B cell (primary cell): ENCODE results near the gene LUZP4. TPM values are rescaled to one million over a fixed set of nuclear protein-coding genes. Genes with fewer than 3 reads are reported as not detected.

Experiments used
- ATAC-seq: fragments of 200-7000 bp; cut with Tn5 transposase; one replicate; pipeline ENCODE4 v1.10.0; 2021; ENCODE audit warnings: low read depth, mild to moderate bottlenecking, moderate number of reproducible peaks, moderate library complexity
- CTCF ChIA-PET: fragments of 350-600 bp; sonication (Branson Sonifier 250); formaldehyde crosslinking; loops from one replicate; lab custom pipeline; 2021; ENCODE audit warnings: antibody characterized with exemption, inconsistent platforms; lab: Charles Lee
- POLR2A ChIA-PET: fragments of 350-600 bp; sonication (Branson Sonifier 250); formaldehyde crosslinking; loops from one replicate; lab custom pipeline; 2021; ENCODE audit warnings: antibody characterized with exemption; lab: Charles Lee
- DNase-seq: peaks from one replicate; pipeline ENCODE4 v3.0.0; 2013
- H2AFZ ChIP-seq: 2 replicates; pipeline ENCODE4 v1.6.1; 2012; ENCODE audit warnings: mild to moderate bottlenecking, low read depth, low read length; ENCODE audit not compliant: insufficient read depth, poor library complexity, severe bottlenecking
- H3K27ac ChIP-seq, 2 donors: 1 replicate in 1 of 2; 2 replicates in 1 of 2; pipeline ENCODE4 v1.5.1; 2012 to 2013; ENCODE audit warnings: low read length in 2 of 2, mild to moderate bottlenecking in 2 of 2, moderate library complexity in 1 of 2
- H3K27me3 ChIP-seq, 4 experiments: fragments of 200-600 bp in 1 of 4; sonication (generic) in 1 of 4; replicated peaks in 1 of 4; 1 replicate in 2 of 4; 2 replicates in 2 of 4; pipeline versions ENCODE4 v1.6.1 to v1.7.0; 2013 to 2016; ENCODE audit warnings: low read length in 3 of 4, mild to moderate bottlenecking in 2 of 4, mixed read lengths in 1 of 4, moderate library complexity in 1 of 4; ENCODE audit not compliant: insufficient read depth in 4 of 4, control insufficient read depth in 3 of 4; ENCODE audit errors: control extremely low read depth in 1 of 4
- H3K36me3 ChIP-seq, 2 experiments: replicated peaks in 1 of 2; 1 replicate in 1 of 2; 2 replicates in 1 of 2; pipeline versions ENCODE4 v1.6.1 to v1.7.1; 2013; ENCODE audit warnings: low read length in 1 of 2; ENCODE audit not compliant: insufficient read depth in 2 of 2, control insufficient read depth in 1 of 2; ENCODE audit errors: control extremely low read depth in 1 of 2, extremely low read depth in 1 of 2
- H3K4me1 ChIP-seq, 2 donors: fragments of 200-600 bp in 1 of 2; sonication (generic) in 1 of 2; 1 replicate in 1 of 2; 2 replicates in 1 of 2; pipeline versions ENCODE4 v1.5.1 to v1.6.1; 2013 to 2017; ENCODE audit warnings: low read length in 2 of 2; ENCODE audit not compliant: control insufficient read depth in 2 of 2, insufficient read depth in 2 of 2
- H3K4me2 ChIP-seq: replicated peaks from 2 replicates; pipeline ENCODE3; 2012; ENCODE audit warnings: mild to moderate bottlenecking, low read depth, low read length; ENCODE audit not compliant: poor library complexity, severe bottlenecking
- H3K4me3 ChIP-seq, 5 experiments: fragments of 200-600 bp in 1 of 5; sonication (generic) in 1 of 5; 1 replicate in 3 of 5; 2 replicates in 2 of 5; pipeline versions ENCODE4 v1.5.1 to v1.7.0; 2011 to 2016; ENCODE audit warnings: low read length in 4 of 5, mild to moderate bottlenecking in 4 of 5, low read depth in 2 of 5, control low read depth in 1 of 5, moderate library complexity in 1 of 5; ENCODE audit not compliant: insufficient read depth in 1 of 5; ENCODE audit errors: control extremely low read depth in 1 of 5, extremely low read depth in 1 of 5
- H3K79me2 ChIP-seq: fragments of 200-600 bp; sonication (generic); one replicate; pipeline ENCODE4 v1.6.0; 2016; ENCODE audit warnings: low read length; ENCODE audit not compliant: control insufficient read depth, insufficient read depth
- H3K9ac ChIP-seq: fragments of 200-600 bp; sonication (generic); 2 replicates; pipeline ENCODE4 v1.6.1; 2017; ENCODE audit warnings: mild to moderate bottlenecking, low read length, moderate library complexity
- H3K9me3 ChIP-seq, 3 donors: one replicate each; pipeline versions ENCODE4 v1.6.1 to v1.7.1; 2013; ENCODE audit warnings: low read length in 2 of 3; ENCODE audit not compliant: control insufficient read depth in 2 of 3, insufficient read depth in 1 of 3; ENCODE audit errors: control extremely low read depth in 1 of 3
- H4K20me1 ChIP-seq: 2 replicates; pipeline ENCODE4 v1.6.0; 2012; ENCODE audit warnings: mild to moderate bottlenecking, low read length; ENCODE audit not compliant: insufficient read depth, control insufficient read depth, poor library complexity, severe bottlenecking
- H3K27ac Mint-ChIP-seq: one replicate; pipeline ENCODE4 v1.8.0; 2021; ENCODE audit warnings: mixed read lengths
- H3K27me3 Mint-ChIP-seq: one replicate; pipeline ENCODE4 v1.8.0; 2021; ENCODE audit warnings: mixed read lengths
- H3K4me1 Mint-ChIP-seq: one replicate; pipeline ENCODE4 v1.8.0; 2021; ENCODE audit warnings: mixed read lengths
- H3K4me3 Mint-ChIP-seq: one replicate; pipeline ENCODE4 v1.8.0; 2021; ENCODE audit warnings: mixed read lengths
- H3K9me3 Mint-ChIP-seq: one replicate; pipeline ENCODE4 v1.8.0; 2022; ENCODE audit warnings: mixed read lengths; ENCODE audit not compliant: insufficient read depth
- CTCF ChIP-seq: fragments of 200-600 bp; IDR thresholded peaks from one replicate; pipeline ENCODE4 v1.8.0; 2022; ENCODE audit warnings: antibody characterized with exemption, mild to moderate bottlenecking
- EZH2 ChIP-seq: IDR thresholded peaks from 2 replicates; pipeline ENCODE4 v1.6.1; 2012; ENCODE audit warnings: borderline replicate concordance, low read depth, mild to moderate bottlenecking, moderate library complexity, low read length; ENCODE audit not compliant: insufficient read depth, poor library complexity, severe bottlenecking
- WGBS: methylation state at CpG from one replicate; pipeline ENCODE4 v1.1.5; 2013; ENCODE audit warnings: missing lambda C conversion rate; ENCODE audit not compliant: insufficient coverage; 5-methylcytosine and 5-hydroxymethylcytosine counted together
- intact Hi-C: fragments of 100-400 bp; cut with micrococcal nuclease; formaldehyde crosslinking; loops from one replicate; pipeline ENCODE4 v1.10.0; 2022
- polyA plus RNA-seq: library from polyadenylated mRNA; depleted of rRNA; stranded (reverse); fragments of >200 nt; gene quantifications from 2 replicates; pipeline ENCODE4 v1.2.3, GENCODE V29; 2012
- total RNA-seq, 2 donors: library from RNA; stranded (reverse); fragments of 120-200 nt in 1 of 2; gene quantifications; 1 replicate in 1 of 2; 2 replicates in 1 of 2; pipeline versions ENCODE4 v1.2.3 to v1.2.4, GENCODE V29; 2013 to 2022

Gene LUZP4
- total and polyA plus RNA-seq, 2 donors (not counting 1 experiment from before 2014, with no cell fraction given), result not detected

GRCh38 chrX:115255003-115255402 is 34.5 kb upstream of the LUZP4 start:
- Histone ChIP-seq H3K4me3 (no peak overlapping the region), H2AFZ (no peak overlapping the region), H4K20me1 (no peaks in the 10 kb centered on the region), H3K79me2 (no peaks in the 10 kb centered on the region), H3K4me1 (no peaks in the 10 kb centered on the region), H3K27me3 (no peaks in the 10 kb centered on the region), H3K9ac (no peak overlapping the region), H3K4me2 (no peak overlapping the region), H3K9me3 (no peaks in the 10 kb centered on the region), H3K27ac (no peak overlapping the region), H3K36me3 (no peaks in the 10 kb centered on the region)
- H3K27me3 Mint-ChIP-seq, result no peaks in the 10 kb centered on the region
- no CpG with 5 or more reads among the region's 2 CpGs for WGBS
- no peak for DNase-seq
- TF ChIP-seq EZH2 (no peak), CTCF (no peak)
- ATAC-seq, result no peak
- POLR2A ChIA-PET, result no interaction called here
- no peaks in the 10 kb centered on the region for H3K9me3 Mint-ChIP-seq
- no peak overlapping the region for H3K27ac Mint-ChIP-seq
- CTCF ChIA-PET, result no interaction called here
- intact Hi-C loops, result no loop called here
- no peak overlapping the region for H3K4me3 Mint-ChIP-seq
- H3K4me1 Mint-ChIP-seq, result no peaks in the 10 kb centered on the region

GRCh38 chrX:115257711-115258110 is 31.8 kb upstream of the LUZP4 start:
- ATAC-seq, result no peak
- Histone ChIP-seq H2AFZ (no peak overlapping the region), H3K4me3 (no peak overlapping the region), H3K4me1 (no peaks in the 10 kb centered on the region), H3K27me3 (no peaks in the 10 kb centered on the region), H3K36me3 (no peaks in the 10 kb centered on the region), H3K4me2 (no peak overlapping the region), H3K9me3 (no peaks in the 10 kb centered on the region), H3K79me2 (no peaks in the 10 kb centered on the region), H3K27ac (no peak overlapping the region), H4K20me1 (no peaks in the 10 kb centered on the region), H3K9ac (no peak overlapping the region)
- Mint-ChIP-seq H3K27ac (no peak overlapping the region), H3K4me3 (no peak overlapping the region), H3K9me3 (no peaks in the 10 kb centered on the region), H3K4me1 (no peaks in the 10 kb centered on the region), H3K27me3 (no peaks in the 10 kb centered on the region)
- DNase-seq, result no peak
- ChIA-PET CTCF (no interaction called here), POLR2A (no interaction called here)
- intact Hi-C loops, result no loop called here
- no peak for TF ChIP-seq EZH2
- no peak for TF ChIP-seq CTCF
